GM23338 (cell line): ENCODE measurements around the gene NCOA1. TPM values are rescaled to one million over a fixed set of nuclear protein-coding genes. Genes with fewer than 3 reads are reported as not detected.

Experiments
- ATAC-seq: fragments of 200-7000 bp; cut with Tn5 transposase; 3 replicates; pipeline ENCODE4 v1.9.1; 2020
- DNase-seq: peaks from one replicate; pipeline ENCODE4 v3.0.0-alpha.2; 2015; ENCODE audit warnings: low spot score
- H2AFZ ChIP-seq: fragments of 200-600 bp; sonication (generic); 2 replicates; pipeline ENCODE4 v1.8.0; 2016; ENCODE audit warnings: antibody characterized with exemption, mild to moderate bottlenecking, moderate library complexity
- H3F3A ChIP-seq: fragments of 200-600 bp; sonication (generic); replicated peaks from 2 replicates; pipeline ENCODE4 v1.8.0; 2017; ENCODE audit warnings: antibody characterized with exemption, mixed run types, low read depth
- H3K27ac ChIP-seq: fragments of 200-600 bp; sonication (generic); 2 replicates; pipeline ENCODE4 v1.6.1; 2016; ENCODE audit warnings: low read depth
- H3K27me3 ChIP-seq: fragments of 200-600 bp; sonication (generic); 2 replicates; pipeline ENCODE4 v1.8.0; 2016; ENCODE audit warnings: mild to moderate bottlenecking, mixed run types, moderate library complexity; ENCODE audit not compliant: insufficient read depth
- H3K36me3 ChIP-seq: fragments of 200-600 bp; sonication (generic); 2 replicates; pipeline ENCODE4 v1.8.0; 2016; ENCODE audit warnings: mild to moderate bottlenecking; ENCODE audit not compliant: insufficient read depth
- H3K4me1 ChIP-seq: fragments of 200-600 bp; sonication (generic); 2 replicates; pipeline ENCODE4 v1.8.0; 2016; ENCODE audit warnings: mild to moderate bottlenecking, moderate library complexity; ENCODE audit not compliant: insufficient read depth
- H3K4me2 ChIP-seq: fragments of 200-600 bp; sonication (generic); 2 replicates; pipeline ENCODE4 v1.7.1; 2017; ENCODE audit warnings: mixed run types
- H3K4me3 ChIP-seq: fragments of 200-600 bp; sonication (generic); 2 replicates; pipeline ENCODE4 v1.6.1; 2016; ENCODE audit warnings: mixed run types
- H3K79me2 ChIP-seq: fragments of 200-600 bp; sonication (generic); replicated peaks from 2 replicates; pipeline ENCODE4 v1.8.0; 2017; ENCODE audit warnings: mild to moderate bottlenecking; ENCODE audit not compliant: insufficient read depth
- H3K9me2 ChIP-seq: fragments of 200-600 bp; sonication (generic); 2 replicates; pipeline ENCODE4 v1.8.0; 2017; ENCODE audit not compliant: insufficient read depth
- H4K20me1 ChIP-seq: fragments of 200-600 bp; sonication (generic); replicated peaks from 2 replicates; pipeline ENCODE4 v1.8.0; 2017; ENCODE audit warnings: mild to moderate bottlenecking; ENCODE audit not compliant: insufficient read depth
- H3K27ac Mint-ChIP-seq: 2 replicates; pipeline ENCODE4 v1.8.0; 2020; ENCODE audit warnings: inconsistent platforms, mild to moderate bottlenecking, moderate library complexity, mixed read lengths
- H3K27me3 Mint-ChIP-seq: 3 replicates; pipeline ENCODE4 v1.8.0; 2022; ENCODE audit warnings: low read depth, mild to moderate bottlenecking, moderate library complexity, mixed read lengths, inconsistent platforms; ENCODE audit not compliant: insufficient read depth, poor library complexity
- H3K36me3 Mint-ChIP-seq: 3 replicates; pipeline ENCODE4 v1.8.0; 2021; ENCODE audit warnings: low read depth, mild to moderate bottlenecking, inconsistent platforms, moderate library complexity, mixed read lengths
- H3K4me1 Mint-ChIP-seq: 3 replicates; pipeline ENCODE4 v1.8.0; 2020; ENCODE audit warnings: mild to moderate bottlenecking, inconsistent platforms, mixed read lengths
- H3K4me3 Mint-ChIP-seq: 3 replicates; pipeline ENCODE4 v1.8.0; 2021; ENCODE audit warnings: moderate library complexity, mild to moderate bottlenecking, inconsistent platforms, mixed read lengths
- H3K9me3 Mint-ChIP-seq: 3 replicates; pipeline ENCODE4 v1.8.0; 2020; ENCODE audit warnings: moderate library complexity, mild to moderate bottlenecking, inconsistent platforms, mixed read lengths
- EZH2 ChIP-seq: fragments of 200-600 bp; sonication (generic); IDR thresholded peaks from one replicate; pipeline ENCODE4 v1.8.0; 2017; ENCODE audit warnings: antibody characterized with exemption, mild to moderate bottlenecking, low read depth; ENCODE audit not compliant: unreplicated experiment
- EZH2phosphoT487 ChIP-seq: fragments of 200-600 bp; sonication (generic); IDR thresholded peaks from one replicate; pipeline ENCODE4 v1.8.1; 2018; ENCODE audit warnings: antibody characterized with exemption; ENCODE audit not compliant: unreplicated experiment
- NANOG ChIP-seq: IDR thresholded peaks from 2 replicates; pipeline ENCODE4 v1.6.1; 2016; ENCODE audit warnings: antibody characterized with exemption, borderline replicate concordance
- POLR2AphosphoS5 ChIP-seq: IDR thresholded peaks from 2 replicates; pipeline ENCODE4 v1.6.1; 2016; ENCODE audit warnings: antibody characterized with exemption, low read depth
- ZNF114 ChIP-seq: fragments of 250-450 bp; sonication (Bioruptor Pico); IDR thresholded peaks from 2 replicates; pipeline ENCODE4 v1.5.0; 2020; ENCODE audit warnings: mild to moderate bottlenecking, moderate library complexity
- ZNF331 ChIP-seq: fragments of 250-450 bp; sonication (Bioruptor Pico); IDR thresholded peaks from 2 replicates; pipeline ENCODE4 v1.5.0; 2020; ENCODE audit warnings: low read depth, mild to moderate bottlenecking, moderate library complexity
- polyA plus RNA-seq: library from polyadenylated mRNA; unstranded; fragments of >200 nt; fragmentation: Nextera tagmentation; extraction: Ambion mirVana; gene quantifications from 2 replicates; pipeline ENCODE4 v1.2.1, GENCODE V29; 2016
- total RNA-seq: library from RNA; depleted of rRNA; stranded (reverse); fragments of >200 nt; shearing (Covaris generic); gene quantifications from 2 replicates; pipeline ENCODE4 v1.2.3, GENCODE V29; 2014
- TF ChIP-seq, protein P1 (sequence below): IDR thresholded peaks from one replicate; pipeline ENCODE4 v1.6.1; 2018; ENCODE audit warnings: antibody characterized with exemption; ENCODE audit not compliant: unreplicated experiment
- TF ChIP-seq, protein P2 (sequence below): fragments of 250-450 bp; sonication (Bioruptor Pico); IDR thresholded peaks from 2 replicates; pipeline ENCODE4 v1.5.0; 2020; ENCODE audit warnings: mild to moderate bottlenecking, moderate library complexity

NCOA1 gene
- total and polyA plus RNA-seq, 2 experiments from 2014 or later = 7.1 to 15.1 TPM

GRCh38 chr2:24712296-24712695, 221.2 kb downstream of the NCOA1 start:
- ATAC-seq (no peak), DNase-seq (no peak)
- Histone ChIP-seq H3K36me3 (no peaks in the 10 kb centered on the region), H3K9me2 (no peaks in the 10 kb centered on the region), H3K79me2 (no peaks in the 10 kb centered on the region), H3K27me3 (no peaks in the 10 kb centered on the region), H3K4me2 (no peak overlapping the region), H3F3A (no peaks in the 10 kb centered on the region), H2AFZ (no peak overlapping the region), H3K4me1 (peaks cover 5% of the 10 kb centered on the region; the same call in 1 of the 2 replicates), H3K4me3 (no peak overlapping the region), H3K27ac (no peak overlapping the region; the same call in 1 of the 2 replicates), H4K20me1 (no peaks in the 10 kb centered on the region)
- TF ChIP-seq NANOG (no peak), EZH2phosphoT487 (no peak), ZNF114 (CRISPR knock-in tag) (no peak), POLR2AphosphoS5 (no peak), ZNF331 (CRISPR knock-in tag) (no peak), EZH2 (no peak)
- TF ChIP-seq, protein P1, sequence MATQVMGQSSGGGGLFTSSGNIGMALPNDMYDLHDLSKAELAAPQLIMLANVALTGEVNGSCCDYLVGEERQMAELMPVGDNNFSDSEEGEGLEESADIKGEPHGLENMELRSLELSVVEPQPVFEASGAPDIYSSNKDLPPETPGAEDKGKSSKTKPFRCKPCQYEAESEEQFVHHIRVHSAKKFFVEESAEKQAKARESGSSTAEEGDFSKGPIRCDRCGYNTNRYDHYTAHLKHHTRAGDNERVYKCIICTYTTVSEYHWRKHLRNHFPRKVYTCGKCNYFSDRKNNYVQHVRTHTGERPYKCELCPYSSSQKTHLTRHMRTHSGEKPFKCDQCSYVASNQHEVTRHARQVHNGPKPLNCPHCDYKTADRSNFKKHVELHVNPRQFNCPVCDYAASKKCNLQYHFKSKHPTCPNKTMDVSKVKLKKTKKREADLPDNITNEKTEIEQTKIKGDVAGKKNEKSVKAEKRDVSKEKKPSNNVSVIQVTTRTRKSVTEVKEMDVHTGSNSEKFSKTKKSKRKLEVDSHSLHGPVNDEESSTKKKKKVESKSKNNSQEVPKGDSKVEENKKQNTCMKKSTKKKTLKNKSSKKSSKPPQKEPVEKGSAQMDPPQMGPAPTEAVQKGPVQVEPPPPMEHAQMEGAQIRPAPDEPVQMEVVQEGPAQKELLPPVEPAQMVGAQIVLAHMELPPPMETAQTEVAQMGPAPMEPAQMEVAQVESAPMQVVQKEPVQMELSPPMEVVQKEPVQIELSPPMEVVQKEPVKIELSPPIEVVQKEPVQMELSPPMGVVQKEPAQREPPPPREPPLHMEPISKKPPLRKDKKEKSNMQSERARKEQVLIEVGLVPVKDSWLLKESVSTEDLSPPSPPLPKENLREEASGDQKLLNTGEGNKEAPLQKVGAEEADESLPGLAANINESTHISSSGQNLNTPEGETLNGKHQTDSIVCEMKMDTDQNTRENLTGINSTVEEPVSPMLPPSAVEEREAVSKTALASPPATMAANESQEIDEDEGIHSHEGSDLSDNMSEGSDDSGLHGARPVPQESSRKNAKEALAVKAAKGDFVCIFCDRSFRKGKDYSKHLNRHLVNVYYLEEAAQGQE = no peak
- TF ChIP-seq, protein P2, sequence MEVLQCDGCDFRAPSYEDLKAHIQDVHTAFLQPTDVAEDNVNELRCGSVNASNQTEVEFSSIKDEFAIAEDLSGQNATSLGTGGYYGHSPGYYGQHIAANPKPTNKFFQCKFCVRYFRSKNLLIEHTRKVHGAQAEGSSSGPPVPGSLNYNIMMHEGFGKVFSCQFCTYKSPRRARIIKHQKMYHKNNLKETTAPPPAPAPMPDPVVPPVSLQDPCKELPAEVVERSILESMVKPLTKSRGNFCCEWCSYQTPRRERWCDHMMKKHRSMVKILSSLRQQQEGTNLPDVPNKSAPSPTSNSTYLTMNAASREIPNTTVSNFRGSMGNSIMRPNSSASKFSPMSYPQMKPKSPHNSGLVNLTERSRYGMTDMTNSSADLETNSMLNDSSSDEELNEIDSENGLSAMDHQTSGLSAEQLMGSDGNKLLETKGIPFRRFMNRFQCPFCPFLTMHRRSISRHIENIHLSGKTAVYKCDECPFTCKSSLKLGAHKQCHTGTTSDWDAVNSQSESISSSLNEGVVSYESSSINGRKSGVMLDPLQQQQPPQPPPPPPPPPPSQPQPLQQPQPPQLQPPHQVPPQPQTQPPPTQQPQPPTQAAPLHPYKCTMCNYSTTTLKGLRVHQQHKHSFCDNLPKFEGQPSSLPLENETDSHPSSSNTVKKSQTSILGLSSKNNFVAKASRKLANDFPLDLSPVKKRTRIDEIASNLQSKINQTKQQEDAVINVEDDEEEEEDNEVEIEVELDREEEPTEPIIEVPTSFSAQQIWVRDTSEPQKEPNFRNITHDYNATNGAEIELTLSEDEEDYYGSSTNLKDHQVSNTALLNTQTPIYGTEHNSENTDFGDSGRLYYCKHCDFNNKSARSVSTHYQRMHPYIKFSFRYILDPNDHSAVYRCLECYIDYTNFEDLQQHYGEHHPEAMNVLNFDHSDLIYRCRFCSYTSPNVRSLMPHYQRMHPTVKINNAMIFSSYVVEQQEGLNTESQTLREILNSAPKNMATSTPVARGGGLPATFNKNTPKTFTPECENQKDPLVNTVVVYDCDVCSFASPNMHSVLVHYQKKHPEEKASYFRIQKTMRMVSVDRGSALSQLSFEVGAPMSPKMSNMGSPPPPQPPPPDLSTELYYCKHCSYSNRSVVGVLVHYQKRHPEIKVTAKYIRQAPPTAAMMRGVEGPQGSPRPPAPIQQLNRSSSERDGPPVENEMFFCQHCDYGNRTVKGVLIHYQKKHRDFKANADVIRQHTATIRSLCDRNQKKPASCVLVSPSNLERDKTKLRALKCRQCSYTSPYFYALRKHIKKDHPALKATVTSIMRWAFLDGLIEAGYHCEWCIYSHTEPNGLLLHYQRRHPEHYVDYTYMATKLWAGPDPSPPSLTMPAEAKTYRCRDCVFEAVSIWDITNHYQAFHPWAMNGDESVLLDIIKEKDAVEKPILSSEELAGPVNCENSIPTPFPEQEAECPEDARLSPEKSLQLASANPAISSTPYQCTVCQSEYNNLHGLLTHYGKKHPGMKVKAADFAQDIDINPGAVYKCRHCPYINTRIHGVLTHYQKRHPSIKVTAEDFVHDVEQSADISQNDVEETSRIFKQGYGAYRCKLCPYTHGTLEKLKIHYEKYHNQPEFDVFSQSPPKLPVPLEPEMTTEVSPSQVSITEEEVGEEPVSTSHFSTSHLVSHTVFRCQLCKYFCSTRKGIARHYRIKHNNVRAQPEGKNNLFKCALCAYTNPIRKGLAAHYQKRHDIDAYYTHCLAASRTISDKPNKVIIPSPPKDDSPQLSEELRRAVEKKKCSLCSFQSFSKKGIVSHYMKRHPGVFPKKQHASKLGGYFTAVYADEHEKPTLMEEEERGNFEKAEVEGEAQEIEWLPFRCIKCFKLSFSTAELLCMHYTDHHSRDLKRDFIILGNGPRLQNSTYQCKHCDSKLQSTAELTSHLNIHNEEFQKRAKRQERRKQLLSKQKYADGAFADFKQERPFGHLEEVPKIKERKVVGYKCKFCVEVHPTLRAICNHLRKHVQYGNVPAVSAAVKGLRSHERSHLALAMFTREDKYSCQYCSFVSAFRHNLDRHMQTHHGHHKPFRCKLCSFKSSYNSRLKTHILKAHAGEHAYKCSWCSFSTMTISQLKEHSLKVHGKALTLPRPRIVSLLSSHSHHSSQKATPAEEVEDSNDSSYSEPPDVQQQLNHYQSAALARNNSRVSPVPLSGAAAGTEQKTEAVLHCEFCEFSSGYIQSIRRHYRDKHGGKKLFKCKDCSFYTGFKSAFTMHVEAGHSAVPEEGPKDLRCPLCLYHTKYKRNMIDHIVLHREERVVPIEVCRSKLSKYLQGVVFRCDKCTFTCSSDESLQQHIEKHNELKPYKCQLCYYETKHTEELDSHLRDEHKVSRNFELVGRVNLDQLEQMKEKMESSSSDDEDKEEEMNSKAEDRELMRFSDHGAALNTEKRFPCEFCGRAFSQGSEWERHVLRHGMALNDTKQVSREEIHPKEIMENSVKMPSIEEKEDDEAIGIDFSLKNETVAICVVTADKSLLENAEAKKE = no peak
- H3K9me3 Mint-ChIP-seq = no peaks in the 10 kb centered on the region
- no peaks in the 10 kb centered on the region for H3K36me3 Mint-ChIP-seq
- no peaks in the 10 kb centered on the region for H3K27me3 Mint-ChIP-seq
- no peak overlapping the region for H3K4me3 Mint-ChIP-seq
- peaks cover 1% of the 10 kb centered on the region; the same call in 2 of the 3 replicates for H3K4me1 Mint-ChIP-seq
- H3K27ac Mint-ChIP-seq = no peak overlapping the region
